Measurements from ENCODE around the gene ACTR1A.
"Not testable (repeated sequence)": the region's sequence is repeated elsewhere in the genome, so short reads cannot be mapped to it uniquely, and the experiment has no call there.

The ACTR1A gene

DNA sequence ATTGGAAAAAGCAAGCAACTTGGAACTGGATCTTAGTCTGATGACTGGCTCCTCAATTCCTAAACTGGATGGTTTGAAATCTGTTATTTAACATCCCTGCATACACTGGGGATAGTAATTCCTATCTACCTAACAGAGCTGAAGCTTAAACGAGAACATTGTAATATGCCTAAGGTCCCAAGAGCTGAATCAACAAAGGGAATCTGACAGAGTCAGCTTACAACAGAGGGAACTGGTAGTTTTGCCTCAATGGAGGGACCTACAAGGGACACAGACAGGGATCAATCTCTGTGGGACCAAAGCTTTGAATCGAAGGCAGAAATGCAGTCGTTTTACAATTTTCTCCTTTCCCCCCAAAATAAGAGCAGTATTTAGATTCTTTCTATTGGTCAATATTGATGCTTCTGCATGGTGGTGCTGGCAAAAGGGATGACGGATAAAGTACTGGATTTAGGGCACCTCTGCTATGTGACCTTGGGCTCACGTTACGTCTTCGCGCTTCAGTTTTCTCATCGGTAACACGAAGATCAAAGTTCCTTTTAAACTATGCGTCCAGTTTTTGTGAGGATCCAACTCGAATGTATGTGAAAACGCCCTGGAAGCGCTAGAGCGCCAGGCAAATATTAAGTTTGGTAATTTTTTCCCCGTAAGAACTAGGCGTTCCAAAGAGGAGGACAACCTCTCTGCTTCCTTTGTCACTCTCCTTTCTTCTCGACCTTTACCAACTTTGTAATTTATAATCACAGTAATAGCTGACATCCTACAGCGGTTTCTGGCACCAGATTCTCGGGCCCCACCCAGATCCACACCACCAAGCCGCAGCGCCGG is 1.1 kb downstream of the ACTR1A start:
- TF ChIP-seq, protein P1, sequence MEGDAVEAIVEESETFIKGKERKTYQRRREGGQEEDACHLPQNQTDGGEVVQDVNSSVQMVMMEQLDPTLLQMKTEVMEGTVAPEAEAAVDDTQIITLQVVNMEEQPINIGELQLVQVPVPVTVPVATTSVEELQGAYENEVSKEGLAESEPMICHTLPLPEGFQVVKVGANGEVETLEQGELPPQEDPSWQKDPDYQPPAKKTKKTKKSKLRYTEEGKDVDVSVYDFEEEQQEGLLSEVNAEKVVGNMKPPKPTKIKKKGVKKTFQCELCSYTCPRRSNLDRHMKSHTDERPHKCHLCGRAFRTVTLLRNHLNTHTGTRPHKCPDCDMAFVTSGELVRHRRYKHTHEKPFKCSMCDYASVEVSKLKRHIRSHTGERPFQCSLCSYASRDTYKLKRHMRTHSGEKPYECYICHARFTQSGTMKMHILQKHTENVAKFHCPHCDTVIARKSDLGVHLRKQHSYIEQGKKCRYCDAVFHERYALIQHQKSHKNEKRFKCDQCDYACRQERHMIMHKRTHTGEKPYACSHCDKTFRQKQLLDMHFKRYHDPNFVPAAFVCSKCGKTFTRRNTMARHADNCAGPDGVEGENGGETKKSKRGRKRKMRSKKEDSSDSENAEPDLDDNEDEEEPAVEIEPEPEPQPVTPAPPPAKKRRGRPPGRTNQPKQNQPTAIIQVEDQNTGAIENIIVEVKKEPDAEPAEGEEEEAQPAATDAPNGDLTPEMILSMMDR (IDR thresholded peaks at IDR 0.05) = no peak
- H3K4me3 ChIP-seq = peak overlapping the region; percentile 68 to 75
- DNase-seq = no peak

DNA sequence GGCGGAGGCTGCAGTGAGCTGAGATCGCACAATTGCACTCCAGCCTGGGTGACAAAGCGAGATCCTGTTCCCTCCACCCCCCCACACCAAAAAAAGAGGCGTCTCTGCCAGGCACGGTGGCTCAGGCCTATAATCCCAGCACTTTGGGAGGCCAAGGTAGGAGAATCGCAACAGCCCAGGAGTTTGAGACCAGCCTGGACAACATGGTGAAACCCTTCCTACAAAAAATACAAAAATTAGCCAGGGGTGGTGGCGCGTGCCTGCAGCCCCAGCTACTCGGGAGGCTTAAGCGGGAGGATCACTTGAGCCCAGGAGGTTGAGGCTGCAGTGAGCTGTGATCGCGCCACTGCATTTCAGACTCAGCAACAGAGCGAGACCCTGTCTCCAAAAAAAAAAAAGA is 1.8 kb downstream of the ACTR1A start:
- Histone ChIP-seq H3K27ac (peak overlapping the region; percentile 88), H3K4me3 (peak overlapping the region in 1 of 2 donors; percentile 68), H3K4me1 (peaks cover 0 to 60% (median 32%) of the 10 kb centered on the region in 4 donors)
- H3K27me3 ChIP-seq, H3K9me3 ChIP-seq, H3K36me3 ChIP-seq: not testable (repeated sequence)
- peak in 1 of 2 donors; percentile 39 for DNase-seq
- intact Hi-C loops (cut with DNase I; ENCODE audit: low total_unique reads) = loop anchor here (5.0 kb wide), 2 partner anchors 82 to 142 kb away; partner anchors contain the start of gene TRIM8

More for the DNA sequence above, 1.1 kb downstream of the ACTR1A start:
- Histone ChIP-seq H3K27ac (peak overlapping the region; percentile 88), H3K4me1 (peaks cover 0 to 64% (median 32%) of the 10 kb centered on the region in 4 donors), H3K36me3 (no peaks in the 10 kb centered on the region), H3K9me3 (no peaks in the 10 kb centered on the region), H3K27me3 (no peaks in the 10 kb centered on the region)
- intact Hi-C loops (cut with DNase I; ENCODE audit: low total_unique reads) = loop anchor here (5.0 kb wide), 2 partner anchors 81 to 141 kb away; partner anchors contain the start of gene TRIM8

- DNase-seq = no peak
- no peak overlapping the region for H3K27ac ChIP-seq
- TF ChIP-seq, protein P1 (IDR thresholded peaks at IDR 0.05) = no peak
- no peaks in the 10 kb centered on the region for H3K9me3 ChIP-seq
- H3K27me3 ChIP-seq = no peaks in the 10 kb centered on the region
- no peak overlapping the region for H3K4me3 ChIP-seq
- peaks cover 0 to 58% (median 21%) of the 10 kb centered on the region in 4 donors for H3K4me1 ChIP-seq
- intact Hi-C loops (cut with DNase I; ENCODE audit: low total_unique reads) = no loop called here
- no peaks in the 10 kb centered on the region for H3K36me3 ChIP-seq
These were observed 3.2 kb downstream of the ACTR1A start for GRCh38 chr10:102499356-102499755.

DNA sequence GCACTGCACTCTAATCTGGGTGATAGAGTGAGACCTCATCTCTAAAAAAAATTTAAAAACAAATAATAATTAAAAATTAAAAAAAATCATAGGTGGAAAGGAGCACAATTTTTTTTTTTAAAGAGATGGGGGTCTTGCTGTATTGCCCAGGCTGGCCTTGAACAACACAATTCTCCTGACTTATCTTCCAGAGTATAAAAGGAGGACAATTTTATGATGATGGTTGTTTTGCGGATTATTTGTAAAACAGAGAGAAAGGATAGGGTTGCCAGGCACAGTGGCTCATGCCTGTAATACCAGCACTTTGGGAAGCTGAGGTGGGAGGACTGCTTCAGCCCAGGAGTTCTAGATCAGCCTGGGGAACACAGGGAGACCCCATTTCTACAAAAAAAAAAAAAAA is 5.0 kb downstream of the ACTR1A start:
- TF ChIP-seq, protein P1 (IDR thresholded peaks at IDR 0.05) = no peak
- intact Hi-C loops (cut with DNase I; ENCODE audit: low total_unique reads) = no loop called here
- no peak for DNase-seq
- Histone ChIP-seq H3K36me3 (no peaks in the 10 kb centered on the region), H3K4me1 (peaks cover 0 to 68% (median 23%) of the 10 kb centered on the region in 4 donors), H3K4me3 (no peak overlapping the region), H3K27ac (no peak overlapping the region), H3K9me3 (no peaks in the 10 kb centered on the region), H3K27me3 (no peaks in the 10 kb centered on the region)

DNA sequence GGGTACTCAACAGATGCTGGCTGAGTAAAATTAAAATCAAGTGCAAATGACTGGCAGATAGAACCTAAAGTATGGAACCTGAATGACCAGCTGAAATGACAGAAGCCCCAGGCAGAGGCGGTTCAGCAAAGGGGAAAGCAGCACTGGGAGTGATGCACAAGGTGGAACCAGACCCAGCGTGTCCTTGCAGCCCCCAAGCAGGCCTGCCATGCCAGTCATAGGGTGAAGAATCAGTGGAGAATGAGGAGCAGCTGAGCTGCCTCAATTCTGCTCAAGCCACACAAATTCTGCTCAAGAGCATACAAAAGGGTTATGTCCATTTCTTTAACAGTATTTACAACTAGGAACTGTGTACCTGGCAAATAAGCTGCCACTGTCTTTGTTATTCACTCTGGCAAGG is 8.7 kb downstream of the ACTR1A start:
- intact Hi-C loops (cut with DNase I; ENCODE audit: low total_unique reads) = no loop called here
- DNase-seq = no peak
- no peaks in the 10 kb centered on the region for H3K9me3 ChIP-seq
- TF ChIP-seq, protein P1 (IDR thresholded peaks at IDR 0.05) = no peak
- H3K4me3 ChIP-seq = no peak overlapping the region
- peaks cover 0 to 44% (median 12%) of the 10 kb centered on the region in 4 donors for H3K4me1 ChIP-seq
- H3K27me3 ChIP-seq = no peaks in the 10 kb centered on the region
- no peak overlapping the region for H3K27ac ChIP-seq
- peaks cover 14 to 23% (median 20%) of the 10 kb centered on the region in 3 donors for H3K36me3 ChIP-seq

DNA sequence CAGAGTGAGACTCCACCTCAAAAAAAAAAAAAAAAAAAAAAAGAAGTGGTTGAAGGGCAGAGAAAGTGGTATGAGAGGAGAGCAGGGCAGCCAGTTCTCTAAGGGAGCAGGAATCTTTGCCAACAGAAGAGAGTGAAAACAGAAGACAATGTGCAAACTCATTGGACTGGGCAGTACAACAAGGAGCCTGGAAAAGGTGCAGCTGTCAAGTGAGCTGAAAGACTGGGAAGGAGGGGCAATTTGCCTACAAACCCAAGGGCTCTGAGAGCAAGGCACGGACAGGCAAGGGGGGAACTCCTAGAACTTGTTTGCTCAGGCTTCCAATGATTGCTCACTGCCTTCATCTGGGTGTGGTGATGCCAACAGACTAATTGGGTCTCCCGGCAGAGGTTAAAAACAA is 9.5 kb downstream of the ACTR1A start:
- DNase-seq = no peak
- H3K27ac ChIP-seq = no peak overlapping the region
- TF ChIP-seq, protein P1 (IDR thresholded peaks at IDR 0.05) = no peak
- H3K4me3 ChIP-seq = no peak overlapping the region
- H3K36me3 ChIP-seq = peaks cover 22 to 31% (median 28%) of the 10 kb centered on the region in 3 donors
- intact Hi-C loops (cut with DNase I; ENCODE audit: low total_unique reads) = no loop called here
- no peaks in the 10 kb centered on the region for H3K9me3 ChIP-seq
- peaks cover 0 to 36% (median 12%) of the 10 kb centered on the region in 4 donors for H3K4me1 ChIP-seq
- H3K27me3 ChIP-seq = no peaks in the 10 kb centered on the region

All from tibial artery (tissue), 4 donors.